PC-3 (cell line): ENCODE data around the gene BCL7C. TPM values are rescaled to one million over a fixed set of nuclear protein-coding genes. Genes with fewer than 3 reads are reported as not detected.
A peak's percentile ranks its signal among the peaks of the same experiment; 100 is the strongest.

Source experiments
- ATAC-seq: fragments of 200-7000 bp; cut with Tn5 transposase; 2 replicates; pipeline ENCODE4 v1.9.1; 2020; ENCODE audit warnings: mild to moderate bottlenecking, moderate library complexity
- BruUV-seq: library from RNA; stranded (reverse); fragments of 400-500 nt; replicated peaks from 2 replicates; lab custom pipeline; 2021; lab: Mats Ljungman, UMichigan
- CTCF ChIA-PET: fragments of 300-600 bp; sonication (Branson Sonifier 250); formaldehyde crosslinking; loops from one replicate; lab custom pipeline; 2022; ENCODE audit warnings: antibody characterized with exemption; lab: Charles Lee
- POLR2A ChIA-PET: fragments of 300-600 bp; sonication (Branson Sonifier 250); formaldehyde crosslinking; loops from one replicate; lab custom pipeline; 2022; ENCODE audit warnings: antibody characterized with exemption; ENCODE audit not compliant: unreplicated experiment; lab: Charles Lee
- DNase-seq: peaks from one replicate; pipeline ENCODE4 v3.0.0-alpha.2; 2015
- H2AFZ ChIP-seq: fragments of 300-600 bp; sonication (generic); 2 replicates; pipeline ENCODE4 v1.6.0; 2016; ENCODE audit warnings: antibody characterized with exemption, low read length
- H3F3A ChIP-seq: fragments of 300-600 bp; sonication (generic); one replicate; pipeline ENCODE4 v1.6.0; 2017; ENCODE audit warnings: antibody characterized with exemption, low read length, control low read depth, mild to moderate bottlenecking; ENCODE audit not compliant: unreplicated experiment
- H3K27ac ChIP-seq: fragments of 300-600 bp; sonication (generic); 2 replicates; pipeline ENCODE4 v1.5.1; 2016; ENCODE audit warnings: mild to moderate bottlenecking, low read length
- H3K27me3 ChIP-seq: fragments of 300-600 bp; sonication (generic); 2 replicates; pipeline ENCODE4 v1.6.1; 2016; ENCODE audit warnings: low read length, mixed read lengths
- H3K36me3 ChIP-seq: fragments of 300-600 bp; sonication (generic); 2 replicates; pipeline ENCODE4 v1.6.1; 2016; ENCODE audit warnings: low read depth, mixed run types, low read length, mixed read lengths
- H3K4me1 ChIP-seq: fragments of 300-600 bp; sonication (generic); 2 replicates; pipeline ENCODE4 v1.5.1; 2016; ENCODE audit warnings: low read length; ENCODE audit not compliant: insufficient read depth
- H3K4me2 ChIP-seq: fragments of 300-600 bp; sonication (generic); 2 replicates; pipeline ENCODE4 v1.6.0; 2016; ENCODE audit warnings: low read length
- H3K4me3 ChIP-seq: fragments of 300-600 bp; sonication (generic); 2 replicates; pipeline ENCODE4 v1.5.1; 2016; ENCODE audit warnings: mild to moderate bottlenecking, low read length, mixed read lengths
- H3K79me2 ChIP-seq: fragments of 300-600 bp; sonication (generic); 2 replicates; pipeline ENCODE4 v1.6.1; 2017; ENCODE audit warnings: low read length, mixed read lengths
- H3K9ac ChIP-seq: fragments of 300-600 bp; sonication (generic); 2 replicates; pipeline ENCODE4 v1.6.0; 2016; ENCODE audit warnings: mild to moderate bottlenecking, low read length
- H3K9me2 ChIP-seq: fragments of 300-600 bp; sonication (generic); replicated peaks from 2 replicates; pipeline ENCODE4 v1.6.1; 2016; ENCODE audit warnings: mixed run types, low read length, mixed read lengths
- H3K9me3 ChIP-seq: fragments of 300-600 bp; sonication (generic); 2 replicates; pipeline ENCODE4 v1.6.1; 2016; ENCODE audit warnings: low read length, mixed read lengths
- H4K20me1 ChIP-seq: fragments of 300-600 bp; sonication (generic); 2 replicates; pipeline ENCODE4 v1.6.1; 2016; ENCODE audit warnings: low read length, mixed read lengths
- CTCF ChIP-seq: fragments of 300-600 bp; sonication (generic); conservative IDR thresholded peaks from 2 replicates; pipeline ENCODE4 v1.5.1; 2017; ENCODE audit warnings: antibody characterized with exemption, low read depth, mild to moderate bottlenecking, low read length
- EZH2 ChIP-seq: fragments of 300-600 bp; sonication (generic); IDR thresholded peaks from one replicate; pipeline ENCODE4 v1.6.1; 2017; ENCODE audit warnings: antibody characterized with exemption, mild to moderate bottlenecking, low read length; ENCODE audit not compliant: unreplicated experiment
- EZH2phosphoT487 ChIP-seq: fragments of 300-600 bp; sonication (generic); IDR thresholded peaks from 2 replicates; pipeline ENCODE4 v1.6.1; 2018; ENCODE audit warnings: mild to moderate bottlenecking, antibody characterized with exemption, low read length, borderline replicate concordance
- intact Hi-C: fragments of 100-400 bp; cut with micrococcal nuclease; formaldehyde crosslinking; loops from 2 replicates; pipeline ENCODE4 v1.9.0; 2023
- total RNA-seq: library from RNA; depleted of rRNA; stranded (reverse); fragments of >200 nt; gene quantifications from 2 replicates; pipeline ENCODE4 v1.2.3, GENCODE V29; 2014

BCL7C gene
- total RNA-seq, 1 experiment from 2014 or later, result 75.6 TPM

GRCh38 chr16:30902029-30902972 is 8.4 kb upstream of the BCL7C start:
- ChIA-PET CTCF (interaction anchor here (0.6 to 1.9 kb wide), 4 partner anchors 12 to 57 kb away, joined by 4 to 25 read pairs (median 4); partner anchors contain the start of gene ORAI3), POLR2A (interaction anchor here (0.6 kb wide), 1 partner anchor 57 kb away, joined by 4 read pairs; no protein-coding TSS in a partner anchor)
- no peaks in the 10 kb centered on the region for H3K9me2 ChIP-seq
- no peaks in the 10 kb centered on the region for H4K20me1 ChIP-seq
- TF ChIP-seq EZH2phosphoT487 (no peak), EZH2 (no peak), CTCF (no peak)
- peaks cover 2% of the 10 kb centered on the region; the same call in 1 of the 2 replicates for H3K4me1 ChIP-seq
- no peaks in the 10 kb centered on the region for H3K27me3 ChIP-seq
- H3K4me3 ChIP-seq, result peak overlapping the region; percentile 69
- no peaks in the 10 kb centered on the region for H3F3A ChIP-seq
- no peaks in the 10 kb centered on the region for H3K36me3 ChIP-seq
- no peaks in the 10 kb centered on the region for H3K9me3 ChIP-seq
- DNase-seq (peak; percentile 62), ATAC-seq (peak; percentile 96)
- H3K4me2 ChIP-seq, result peak overlapping the region; percentile 82
- H3K79me2 ChIP-seq, result no peaks in the 10 kb centered on the region
- H2AFZ ChIP-seq, result peak overlapping the region; percentile 91
- intact Hi-C loops, result loop anchor here (2.0 kb wide), 1 partner anchor 58 kb away; no protein-coding TSS in a partner anchor
- BruUV-seq, result no TSS peak
- no peak overlapping the region for H3K27ac ChIP-seq
- H3K9ac ChIP-seq, result peak overlapping the region; percentile 68

- Histone ChIP-seq H3F3A (no peaks in the 10 kb centered on the region), H3K4me3 (peak overlapping the region; percentile 63), H3K36me3 (no peaks in the 10 kb centered on the region), H3K27me3 (no peaks in the 10 kb centered on the region), H3K4me2 (peak overlapping the region; percentile 82), H3K9ac (peak overlapping the region; percentile 31; the same call in 1 of the 2 replicates), H3K4me1 (peaks cover 5% of the 10 kb centered on the region), H4K20me1 (no peaks in the 10 kb centered on the region), H3K9me2 (no peaks in the 10 kb centered on the region), H3K27ac (no peak overlapping the region), H3K79me2 (no peaks in the 10 kb centered on the region), H2AFZ (peak overlapping the region; percentile 91), H3K9me3 (no peaks in the 10 kb centered on the region)
- ChIA-PET CTCF (interaction anchor here (0.6 to 1.9 kb wide), 5 partner anchors 11 to 204 kb away, joined by 4 to 25 read pairs (median 5); partner anchors contain the start of gene ORAI3), POLR2A (no interaction called here)
- no TSS peak for BruUV-seq
- ATAC-seq (peak; percentile 7; the same call in 1 of the 2 replicates), DNase-seq (no peak)
- TF ChIP-seq EZH2 (no peak), CTCF (no peak), EZH2phosphoT487 (no peak)
- intact Hi-C loops, result loop anchor here (2.0 kb wide), 1 partner anchor 57 kb away; no protein-coding TSS in a partner anchor
Measured at GRCh38 chr16:30901201-30902028, 7.5 kb upstream of the BCL7C start.
